LNCAP (cell line): ENCODE data around the gene ATAD3A.

Source experiments
- TF ChIP-seq, protein P1 (sequence below): fragments of 450-650 bp; IDR thresholded peaks from 2 replicates; pipeline ENCODE4 v1.5.1; 2017; ENCODE audit warnings: mild to moderate bottlenecking

The ATAD3A gene

DNA sequence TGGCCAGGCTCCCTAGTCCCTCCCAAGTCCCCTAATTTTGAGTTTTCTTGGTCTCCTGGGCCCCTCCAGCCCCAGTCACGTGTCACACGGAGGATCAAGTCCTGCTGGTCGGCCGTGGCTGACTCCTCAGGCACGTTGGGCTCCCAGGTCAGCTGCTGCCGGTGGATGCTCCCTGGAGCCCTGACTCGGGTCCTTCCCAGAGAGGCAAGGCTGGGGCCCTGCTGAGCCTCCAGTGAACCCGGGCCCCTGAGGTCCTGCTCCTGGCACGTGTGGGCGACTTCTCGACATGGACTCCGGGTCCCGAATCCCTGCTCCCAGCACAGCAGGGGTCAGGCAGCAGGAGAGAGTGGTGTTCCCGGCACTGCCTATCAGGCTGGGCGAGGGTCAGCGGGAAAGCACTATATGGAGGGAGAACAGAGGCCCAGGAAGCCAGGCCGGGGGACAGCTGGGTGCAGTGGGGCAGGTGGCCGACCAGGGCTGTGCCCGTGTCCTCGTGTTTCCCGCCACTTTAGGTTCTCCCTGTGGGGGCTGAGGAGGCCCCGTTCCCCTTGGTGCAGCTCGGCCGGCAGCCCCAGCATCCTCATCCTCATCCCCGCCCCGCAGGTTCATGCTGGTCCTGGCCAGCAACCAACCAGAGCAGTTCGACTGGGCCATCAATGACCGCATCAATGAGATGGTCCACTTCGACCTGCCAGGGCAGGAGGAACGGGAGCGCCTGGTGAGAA lies 15.3 kb downstream of the ATAD3A start:
- TF ChIP-seq, protein P1, sequence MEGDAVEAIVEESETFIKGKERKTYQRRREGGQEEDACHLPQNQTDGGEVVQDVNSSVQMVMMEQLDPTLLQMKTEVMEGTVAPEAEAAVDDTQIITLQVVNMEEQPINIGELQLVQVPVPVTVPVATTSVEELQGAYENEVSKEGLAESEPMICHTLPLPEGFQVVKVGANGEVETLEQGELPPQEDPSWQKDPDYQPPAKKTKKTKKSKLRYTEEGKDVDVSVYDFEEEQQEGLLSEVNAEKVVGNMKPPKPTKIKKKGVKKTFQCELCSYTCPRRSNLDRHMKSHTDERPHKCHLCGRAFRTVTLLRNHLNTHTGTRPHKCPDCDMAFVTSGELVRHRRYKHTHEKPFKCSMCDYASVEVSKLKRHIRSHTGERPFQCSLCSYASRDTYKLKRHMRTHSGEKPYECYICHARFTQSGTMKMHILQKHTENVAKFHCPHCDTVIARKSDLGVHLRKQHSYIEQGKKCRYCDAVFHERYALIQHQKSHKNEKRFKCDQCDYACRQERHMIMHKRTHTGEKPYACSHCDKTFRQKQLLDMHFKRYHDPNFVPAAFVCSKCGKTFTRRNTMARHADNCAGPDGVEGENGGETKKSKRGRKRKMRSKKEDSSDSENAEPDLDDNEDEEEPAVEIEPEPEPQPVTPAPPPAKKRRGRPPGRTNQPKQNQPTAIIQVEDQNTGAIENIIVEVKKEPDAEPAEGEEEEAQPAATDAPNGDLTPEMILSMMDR = no peak

DNA sequence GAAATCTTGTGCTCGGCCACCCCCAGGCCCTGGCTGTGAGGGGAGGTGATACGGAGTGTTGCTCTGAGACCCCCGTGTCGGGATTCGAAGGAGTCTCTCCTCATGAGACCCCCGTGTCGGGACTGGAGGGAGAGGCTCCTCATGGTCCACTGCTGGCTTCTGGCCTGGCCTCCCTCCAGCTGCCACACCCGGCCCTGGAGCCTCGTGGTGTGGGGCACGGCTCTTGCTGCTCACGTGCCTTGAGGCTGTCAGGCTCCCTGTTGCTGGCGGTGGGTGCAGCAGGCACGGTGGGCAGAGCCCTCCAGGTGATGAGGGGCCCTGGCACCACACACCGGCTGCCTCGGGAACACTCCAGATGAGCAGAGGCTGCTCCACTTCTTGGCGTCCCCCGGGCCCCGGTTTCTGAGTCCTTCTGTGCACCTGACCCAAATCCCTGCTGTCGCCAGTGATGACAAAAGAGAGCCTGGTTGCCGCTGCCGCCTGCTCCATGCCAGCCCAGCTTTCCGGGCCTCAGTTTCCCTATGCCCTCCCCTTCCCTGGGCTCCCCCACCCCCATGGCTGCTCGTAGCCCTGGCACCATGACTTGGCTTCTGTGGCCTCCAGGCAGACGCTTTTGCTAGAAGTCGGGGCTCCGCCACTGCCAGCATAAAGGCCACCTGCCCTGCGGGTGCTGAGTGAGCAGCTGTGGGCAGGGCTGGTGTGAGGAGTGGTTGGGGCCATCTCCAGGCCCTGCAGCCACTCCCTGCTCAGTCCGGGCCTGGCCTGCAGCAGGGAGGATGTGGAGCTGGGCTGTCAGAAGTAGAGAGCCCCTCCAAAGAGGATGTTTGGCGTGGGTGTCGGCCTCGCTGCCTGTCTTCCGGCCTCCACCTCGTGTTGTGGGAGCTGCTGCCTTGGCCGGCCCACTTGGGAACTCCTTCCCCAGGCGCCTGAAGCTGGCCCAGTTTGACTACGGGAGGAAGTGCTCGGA lies 16.6 kb downstream of the ATAD3A start:
- TF ChIP-seq, protein P1 = no peak

DNA sequence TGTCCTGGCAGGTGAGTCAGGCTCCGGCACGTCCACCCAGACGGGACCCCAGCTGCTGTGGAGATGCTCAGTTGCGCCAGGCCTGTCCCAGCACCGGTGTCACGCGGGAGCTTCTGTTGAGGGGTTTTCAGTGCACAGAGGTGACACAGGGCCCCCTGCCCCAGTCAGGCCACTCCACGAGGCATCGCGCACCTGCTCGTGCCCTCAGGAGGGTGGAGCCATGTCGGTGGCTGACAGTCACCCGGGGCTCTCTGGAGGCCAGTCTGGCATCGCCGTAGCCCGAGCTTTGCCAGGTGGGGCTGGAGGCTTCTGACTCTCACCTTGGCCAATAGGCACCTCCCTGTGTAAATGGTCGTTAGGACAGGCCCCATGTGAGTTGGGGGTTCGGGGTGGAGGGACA lies 17.4 kb downstream of the ATAD3A start:
- TF ChIP-seq, protein P1 = no peak

DNA sequence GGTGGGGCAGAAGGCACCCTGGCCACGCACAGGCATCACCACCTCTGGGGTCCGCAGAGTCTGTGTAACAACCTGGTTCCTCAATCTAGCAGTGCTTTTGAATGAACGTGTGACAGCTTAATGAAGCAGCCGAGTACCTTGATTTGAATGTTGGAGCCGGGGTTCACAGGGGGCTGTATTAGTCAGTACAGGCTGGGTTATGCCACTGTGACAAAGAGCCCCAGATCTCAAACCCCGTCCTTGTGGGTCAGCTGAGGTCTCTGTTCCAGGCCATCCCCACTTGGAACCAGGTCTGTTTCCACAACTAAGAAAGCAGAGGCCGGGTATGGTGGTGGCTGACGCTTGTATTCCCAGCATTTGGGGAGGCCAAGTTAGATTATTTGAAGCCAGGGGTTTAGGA lies 18.0 kb downstream of the ATAD3A start:
- TF ChIP-seq, protein P1 = no peak

DNA sequence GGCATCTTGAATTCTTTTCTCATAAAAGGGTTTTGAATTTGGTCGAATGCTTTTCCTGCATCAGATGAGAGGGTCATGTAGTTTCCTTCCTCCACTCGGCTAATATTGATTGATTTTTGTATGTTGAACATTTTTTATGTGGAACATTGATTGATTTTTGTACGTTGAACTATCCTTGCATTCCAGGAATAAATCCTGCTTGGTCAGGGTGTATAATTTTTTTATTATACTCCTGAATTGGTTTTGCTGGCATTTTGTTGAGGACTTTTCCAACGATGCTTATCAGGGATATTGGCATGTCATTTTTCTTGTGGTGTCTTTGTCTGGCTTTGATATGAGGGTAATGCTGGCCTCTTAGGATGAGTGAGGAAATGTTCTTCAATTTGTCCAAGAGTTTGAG lies 20.0 kb downstream of the ATAD3A start:
- TF ChIP-seq, protein P1 = no peak

DNA sequence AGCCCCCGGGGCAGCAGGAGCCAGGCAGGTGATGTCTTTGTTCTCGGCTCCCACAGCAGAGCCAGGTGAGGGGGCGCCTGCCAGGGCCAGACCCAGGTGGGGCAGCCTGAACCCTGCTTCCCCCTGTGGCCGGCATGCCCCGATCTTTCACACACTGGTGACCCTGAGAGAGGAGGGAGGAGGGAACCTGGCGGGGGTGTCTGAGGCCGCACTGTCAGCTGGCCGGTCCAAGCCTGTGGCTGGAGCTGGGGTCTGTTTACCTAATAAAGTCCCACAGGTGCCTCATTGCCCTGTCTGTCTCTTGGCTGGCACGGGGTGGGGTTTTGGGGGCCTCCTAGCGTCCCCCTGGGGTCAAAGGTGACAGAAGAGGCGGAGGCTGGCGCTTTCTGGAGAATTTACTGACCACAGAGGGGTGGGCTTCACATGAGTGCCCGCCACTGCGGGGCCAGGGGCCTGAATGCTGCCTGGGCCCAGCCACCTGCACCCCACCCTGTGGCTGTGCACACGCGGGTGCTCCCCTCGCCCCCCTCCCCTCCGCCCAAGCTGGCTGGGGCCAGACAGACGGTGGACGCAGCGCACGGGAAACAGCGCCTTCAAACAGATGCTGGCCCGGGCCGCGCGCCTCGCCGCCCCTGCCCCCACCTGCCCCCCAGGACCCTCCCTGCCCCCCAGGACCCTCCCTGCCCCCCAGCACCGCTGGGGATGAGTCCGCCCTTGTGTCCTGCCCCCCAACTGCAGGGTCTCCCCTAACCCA lies 22.6 kb downstream of the ATAD3A start:
- TF ChIP-seq, protein P1 = no peak
